Measurements from ENCODE around the gene SSTR5.

GRCh38 chr16:1072526-1073261 lies at the start of gene SSTR5:
- TF ChIP-seq EZH2 (IDR thresholded peaks at IDR 0.05) = no peak
- TF ChIP-seq POLR2AphosphoS5 (IDR thresholded peaks at IDR 0.05; ENCODE audit: borderline replicate concordance, low read depth, low read length) = no peak
- no peak for TF ChIP-seq FOXP2 (optimal IDR thresholded peaks at IDR 0.05; ENCODE audit: control extremely low read depth, extremely low read length, insufficient read depth)

Data from SK-N-MC (cell line).